Measurements from ENCODE around the gene BATF.

- TF ChIP-seq CTCF (conservative IDR thresholded peaks at IDR 0.05; ENCODE audit: low read length) = no peak
- TF ChIP-seq EZH2phosphoT487 (IDR thresholded peaks at IDR 0.05; ENCODE audit: borderline replicate concordance) = no peak
Observed at GRCh38 chr14:75568791-75569190, 46.5 kb downstream of the BATF start.
